ENCODE measurements around the gene SUMO3.

DNA sequence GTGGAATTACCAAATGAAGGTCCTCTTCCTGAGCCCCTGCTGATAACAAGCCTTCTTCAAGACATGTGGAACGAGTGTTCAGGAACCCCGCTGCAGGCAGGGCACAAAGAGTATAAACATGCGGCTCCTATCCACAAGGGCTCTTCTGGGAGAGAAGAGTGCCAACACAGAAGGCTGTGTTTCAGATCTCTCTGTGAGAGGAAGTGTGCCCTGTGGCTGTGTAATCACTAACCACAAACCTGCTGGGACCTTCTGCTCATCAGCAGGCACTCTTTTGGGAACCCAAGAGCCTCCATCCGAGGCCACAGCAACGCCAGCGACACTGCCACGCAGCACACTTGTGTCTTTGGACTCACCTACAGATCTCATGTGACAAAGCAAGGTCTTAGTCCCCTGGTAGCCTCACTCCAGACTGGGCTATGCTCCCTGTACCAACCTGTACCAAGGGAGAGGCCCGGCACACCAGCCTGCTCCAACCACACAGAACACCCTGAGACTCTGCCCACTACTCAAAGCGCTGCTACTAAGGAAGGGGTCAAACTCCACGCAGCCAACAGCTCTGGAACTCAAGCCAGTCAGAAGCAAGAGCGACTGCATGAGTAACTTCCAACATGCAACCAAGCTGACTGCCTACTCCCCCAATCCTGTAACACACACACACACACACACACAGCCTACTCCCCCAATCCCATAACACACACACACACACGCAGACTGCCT is 47.9 kb upstream of the SUMO3 start:
- TF ChIP-seq, protein P1, sequence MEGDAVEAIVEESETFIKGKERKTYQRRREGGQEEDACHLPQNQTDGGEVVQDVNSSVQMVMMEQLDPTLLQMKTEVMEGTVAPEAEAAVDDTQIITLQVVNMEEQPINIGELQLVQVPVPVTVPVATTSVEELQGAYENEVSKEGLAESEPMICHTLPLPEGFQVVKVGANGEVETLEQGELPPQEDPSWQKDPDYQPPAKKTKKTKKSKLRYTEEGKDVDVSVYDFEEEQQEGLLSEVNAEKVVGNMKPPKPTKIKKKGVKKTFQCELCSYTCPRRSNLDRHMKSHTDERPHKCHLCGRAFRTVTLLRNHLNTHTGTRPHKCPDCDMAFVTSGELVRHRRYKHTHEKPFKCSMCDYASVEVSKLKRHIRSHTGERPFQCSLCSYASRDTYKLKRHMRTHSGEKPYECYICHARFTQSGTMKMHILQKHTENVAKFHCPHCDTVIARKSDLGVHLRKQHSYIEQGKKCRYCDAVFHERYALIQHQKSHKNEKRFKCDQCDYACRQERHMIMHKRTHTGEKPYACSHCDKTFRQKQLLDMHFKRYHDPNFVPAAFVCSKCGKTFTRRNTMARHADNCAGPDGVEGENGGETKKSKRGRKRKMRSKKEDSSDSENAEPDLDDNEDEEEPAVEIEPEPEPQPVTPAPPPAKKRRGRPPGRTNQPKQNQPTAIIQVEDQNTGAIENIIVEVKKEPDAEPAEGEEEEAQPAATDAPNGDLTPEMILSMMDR (IDR thresholded peaks at IDR 0.05): no peak
- no peak for TF ChIP-seq POLR2A (IDR thresholded peaks at IDR 0.05)
